Loucy (cell line): ENCODE results near the gene CDK13.

Experiments used
- H2AFZ ChIP-seq: fragments of 200-600 bp; sonication (generic); 2 replicates; pipeline ENCODE4 v1.6.0; 2016; ENCODE audit warnings: antibody characterized with exemption, mild to moderate bottlenecking, low read length, moderate library complexity
- H3F3A ChIP-seq: fragments of 200-600 bp; 2 replicates; pipeline ENCODE4 v1.6.0; 2016; ENCODE audit warnings: antibody characterized with exemption, low read depth, mild to moderate bottlenecking
- H3K27me3 ChIP-seq: fragments of 200-600 bp; sonication (generic); 2 replicates; pipeline ENCODE4 v1.6.1; 2014; ENCODE audit warnings: low read length, mild to moderate bottlenecking; ENCODE audit not compliant: insufficient read depth, poor library complexity, severe bottlenecking
- H3K36me3 ChIP-seq: fragments of 200-600 bp; sonication (generic); 2 replicates; pipeline ENCODE4 v1.6.1; 2016; ENCODE audit warnings: low read length; ENCODE audit not compliant: insufficient read depth
- H3K4me1 ChIP-seq: fragments of 200-600 bp; sonication (generic); 2 replicates; pipeline ENCODE4 v1.5.1; 2014; ENCODE audit warnings: low read length, mild to moderate bottlenecking; ENCODE audit not compliant: insufficient read depth, poor library complexity, severe bottlenecking
- H3K4me2 ChIP-seq: fragments of 200-600 bp; sonication (generic); 2 replicates; pipeline ENCODE4 v1.6.0; 2014; ENCODE audit warnings: antibody characterized with exemption, low read length, low read depth, mild to moderate bottlenecking; ENCODE audit not compliant: poor library complexity, severe bottlenecking
- H3K4me3 ChIP-seq: fragments of 200-600 bp; sonication (generic); 2 replicates; pipeline ENCODE4 v1.5.1; 2014; ENCODE audit warnings: low read length, mild to moderate bottlenecking, mixed read lengths; ENCODE audit not compliant: poor library complexity, severe bottlenecking
- H3K79me2 ChIP-seq: fragments of 200-600 bp; sonication (generic); 2 replicates; pipeline ENCODE4 v1.6.1; 2014; ENCODE audit warnings: low read length; ENCODE audit not compliant: insufficient read depth
- H3K9ac ChIP-seq: fragments of 200-600 bp; sonication (generic); 2 replicates; pipeline ENCODE4 v1.6.0; 2014; ENCODE audit warnings: mild to moderate bottlenecking, low read depth, low read length, moderate library complexity; ENCODE audit not compliant: poor library complexity, severe bottlenecking
- H3K9me2 ChIP-seq: fragments of 200-600 bp; sonication (generic); replicated peaks from 2 replicates; pipeline ENCODE4 v1.6.1; 2016; ENCODE audit warnings: low read depth, low read length, mixed read lengths
- H3K9me3 ChIP-seq: fragments of 200-600 bp; sonication (generic); 2 replicates; pipeline ENCODE4 v1.6.1; 2014; ENCODE audit warnings: mild to moderate bottlenecking, antibody characterized with exemption, low read length, low read depth; ENCODE audit not compliant: insufficient read depth
- H4K20me1 ChIP-seq: fragments of 200-600 bp; sonication (generic); 2 replicates; pipeline ENCODE4 v1.6.0; 2014; ENCODE audit warnings: antibody characterized with exemption, low read length, mild to moderate bottlenecking; ENCODE audit not compliant: insufficient read depth, poor library complexity, severe bottlenecking
- CTCF ChIP-seq: fragments of 200-600 bp; sonication (generic); conservative IDR thresholded peaks from 2 replicates; pipeline ENCODE4 v1.5.1; 2014; ENCODE audit warnings: mild to moderate bottlenecking, antibody characterized with exemption, low read length
- EZH2phosphoT487 ChIP-seq: fragments of 200-600 bp; IDR thresholded peaks from 2 replicates; pipeline ENCODE4 v1.6.1; 2018; ENCODE audit warnings: antibody characterized with exemption, mild to moderate bottlenecking, moderate library complexity, borderline replicate concordance

Gene CDK13

GRCh38 chr7:39973801-39974200, 23.7 kb downstream of the CDK13 start:
- TF ChIP-seq EZH2phosphoT487 (no peak), CTCF (no peak)
- Histone ChIP-seq H3F3A (no peaks in the 10 kb centered on the region), H3K36me3 (no peaks in the 10 kb centered on the region), H3K4me3 (no peak overlapping the region), H3K79me2 (peaks cover 100% of the 10 kb centered on the region), H3K4me2 (no peak overlapping the region), H3K9me3 (no peaks in the 10 kb centered on the region), H3K9me2 (no peaks in the 10 kb centered on the region), H3K27me3 (no peaks in the 10 kb centered on the region), H4K20me1 (peaks cover 72% of the 10 kb centered on the region), H3K4me1 (peaks cover 21% of the 10 kb centered on the region), H2AFZ (no peak overlapping the region), H3K9ac (no peak overlapping the region)

GRCh38 chr7:39978230-39978934, 28.3 kb downstream of the CDK13 start:
- no peak overlapping the region for H3K9ac ChIP-seq
- H4K20me1 ChIP-seq: peaks cover 76% of the 10 kb centered on the region
- no peaks in the 10 kb centered on the region for H3K9me2 ChIP-seq
- peaks cover 30% of the 10 kb centered on the region for H3K4me1 ChIP-seq
- TF ChIP-seq EZH2phosphoT487 (no peak), CTCF (no peak)
- H3K27me3 ChIP-seq: no peaks in the 10 kb centered on the region
- H2AFZ ChIP-seq: no peak overlapping the region
- H3K79me2 ChIP-seq: peaks cover 87% of the 10 kb centered on the region
- H3F3A ChIP-seq: no peaks in the 10 kb centered on the region
- H3K4me2 ChIP-seq: peak overlapping the region; percentile 24
- no peak overlapping the region for H3K4me3 ChIP-seq
- H3K9me3 ChIP-seq: no peaks in the 10 kb centered on the region
- H3K36me3 ChIP-seq: no peaks in the 10 kb centered on the region

GRCh38 chr7:39979406-39980073, 29.5 kb downstream of the CDK13 start:
- H3K4me1 ChIP-seq: peaks cover 30% of the 10 kb centered on the region
- no peaks in the 10 kb centered on the region for H3K9me3 ChIP-seq
- H3K27me3 ChIP-seq: no peaks in the 10 kb centered on the region
- no peak overlapping the region for H3K9ac ChIP-seq
- no peaks in the 10 kb centered on the region for H3K9me2 ChIP-seq
- TF ChIP-seq CTCF: no peak
- no peak for TF ChIP-seq EZH2phosphoT487
- H3K4me2 ChIP-seq: no peak overlapping the region
- 0 out of 2 replicates have a peak, but pooled peaks cover 3% of the 10 kb centered on the region for H3K36me3 ChIP-seq
- H3F3A ChIP-seq: no peaks in the 10 kb centered on the region
- peaks cover 87% of the 10 kb centered on the region for H3K79me2 ChIP-seq
- H3K4me3 ChIP-seq: no peak overlapping the region
- H2AFZ ChIP-seq: no peak overlapping the region
- peaks cover 78% of the 10 kb centered on the region for H4K20me1 ChIP-seq
